CD4-positive, CD25-positive, alpha-beta regulatory T cell (primary cell): Measurements from ENCODE around the gene GRN. TPM values are rescaled to one million over a fixed set of nuclear protein-coding genes. Genes with fewer than 3 reads are reported as not detected.
"Not testable (repeated sequence)": the region's sequence is repeated elsewhere in the genome, so short reads cannot be mapped to it uniquely, and the experiment has no call there.

Experiments
- ATAC-seq, 2 donors: fragments of 150-1000 bp; cut with Tn5 transposase; one replicate each; pipeline ENCODE4 v1.10.0; 2021; ENCODE audit warnings: low read depth in 2 of 2, moderate number of reproducible peaks in 2 of 2, moderate library complexity in 1 of 2
- DNase-seq, 3 donors: peaks; one replicate each; pipeline versions ENCODE4 v3.0.0 to v3.0.0-alpha.2; 2012 to 2022; ENCODE audit warnings: mixed read lengths in 1 of 3
- H3K27ac ChIP-seq: one replicate; pipeline ENCODE4 v1.7.0; 2013; ENCODE audit warnings: mild to moderate bottlenecking, low read length; ENCODE audit not compliant: insufficient read depth, poor library complexity, severe bottlenecking
- H3K27me3 ChIP-seq: one replicate; pipeline ENCODE4 v1.7.0; 2013; ENCODE audit warnings: low read length; ENCODE audit not compliant: control insufficient read depth, insufficient read depth
- H3K36me3 ChIP-seq: one replicate; pipeline ENCODE4 v1.7.0; 2013; ENCODE audit warnings: mild to moderate bottlenecking, low read length, moderate library complexity; ENCODE audit not compliant: control insufficient read depth, insufficient read depth
- H3K4me1 ChIP-seq: 2 replicates; pipeline ENCODE4 v1.7.0; 2013; ENCODE audit warnings: mild to moderate bottlenecking, low read length; ENCODE audit not compliant: insufficient read depth, control insufficient read depth, poor library complexity, severe bottlenecking
- H3K4me3 ChIP-seq: one replicate; pipeline ENCODE4 v1.7.0; 2013; ENCODE audit warnings: low read depth, mild to moderate bottlenecking, low read length, moderate library complexity
- H3K9me3 ChIP-seq, 2 experiments: 1 replicate in 1 of 2; 2 replicates in 1 of 2; pipeline ENCODE4 v1.7.0; 2013; ENCODE audit warnings: low read length in 2 of 2, mild to moderate bottlenecking in 1 of 2, moderate library complexity in 1 of 2; ENCODE audit not compliant: control insufficient read depth in 2 of 2
- H3K27ac Mint-ChIP-seq, 3 donors: one replicate each; pipeline ENCODE4 v1.8.0; 2020 to 2022; ENCODE audit warnings: mild to moderate bottlenecking in 3 of 3, mixed read lengths in 3 of 3, moderate library complexity in 2 of 3
- H3K27me3 Mint-ChIP-seq: one replicate; pipeline ENCODE4 v1.8.0; 2022; ENCODE audit warnings: mild to moderate bottlenecking, mixed read lengths
- H3K36me3 Mint-ChIP-seq: one replicate; pipeline ENCODE4 v1.8.0; 2020; ENCODE audit warnings: mixed read lengths
- H3K4me1 Mint-ChIP-seq, 4 donors: one replicate each; pipeline ENCODE4 v1.8.0; 2020 to 2022; ENCODE audit warnings: mixed read lengths in 4 of 4, mild to moderate bottlenecking in 1 of 4
- H3K4me3 Mint-ChIP-seq, 4 donors: one replicate each; pipeline ENCODE4 v1.8.0; 2020 to 2022; ENCODE audit warnings: mild to moderate bottlenecking in 4 of 4, mixed read lengths in 4 of 4, moderate library complexity in 3 of 4
- H3K9me3 Mint-ChIP-seq, 7 donors: one replicate each; pipeline ENCODE4 v1.8.0; 2020 to 2022; ENCODE audit warnings: mixed read lengths in 7 of 7, mild to moderate bottlenecking in 3 of 7, moderate library complexity in 2 of 7
- polyA plus RNA-seq, 4 donors: library from polyadenylated mRNA; unstranded; fragments of 300-500 nt; fragmentation: Illumina TruSeq; gene quantifications; one replicate each; pipeline ENCODE4 v1.2.3, GENCODE V29; 2021
- total RNA-seq: library from RNA; stranded (reverse); gene quantifications from one replicate; pipeline ENCODE4 v1.2.3, GENCODE V29; 2022

Gene GRN
- total and polyA plus RNA-seq, 5 donors from 2014 or later, result 24.3 to 39.4 (median 32.0) TPM

DNA sequence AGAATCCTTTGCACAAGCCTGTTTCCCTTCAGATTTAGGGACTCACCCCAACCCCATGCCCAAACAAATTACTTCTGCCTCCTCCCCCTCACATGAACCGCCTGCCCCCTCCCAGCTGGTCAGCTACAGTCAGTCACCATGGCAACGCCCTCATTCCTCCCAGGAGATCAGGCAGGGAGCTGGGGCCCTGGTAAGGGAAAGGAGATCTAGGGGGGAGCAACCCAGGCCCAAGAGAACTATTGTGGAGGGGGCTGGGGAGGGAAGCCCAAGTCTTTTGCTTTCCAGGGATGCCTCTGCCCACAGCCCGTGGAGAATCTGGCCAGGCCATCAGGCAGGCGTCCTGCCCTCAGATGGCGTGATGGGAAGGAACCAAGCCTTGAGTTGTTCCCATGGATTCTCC is 15.7 kb downstream of the GRN start:
- peaks cover 15% of the 10 kb centered on the region for H3K4me1 ChIP-seq
- peaks cover 22% of the 10 kb centered on the region for H3K27me3 Mint-ChIP-seq
- H3K36me3 Mint-ChIP-seq, result no peaks in the 10 kb centered on the region

GRCh38 chr17:44361292-44362260 is 16.5 kb downstream of the GRN start:
- peak overlapping the region in 2 of 4 donors; percentile 70 to 84 for H3K4me3 Mint-ChIP-seq

More for the DNA sequence above, 15.7 kb downstream of the GRN start:
- Histone ChIP-seq H3K27ac (no peak overlapping the region), H3K4me3 (no peak overlapping the region), H3K36me3 (no peaks in the 10 kb centered on the region), H3K27me3 (no peaks in the 10 kb centered on the region), H3K9me3 (no peaks in the 10 kb centered on the region)
- Mint-ChIP-seq H3K9me3 (peaks cover 0 to 1% (median 0%) of the 10 kb centered on the region in 7 donors), H3K4me3 (peak overlapping the region in 1 of 4 donors; percentile 70), H3K4me1 (peaks cover 0 to 14% (median 0%) of the 10 kb centered on the region in 4 donors), H3K27ac (no peak overlapping the region)
- ATAC-seq (no peak), DNase-seq (no peak)

DNA sequence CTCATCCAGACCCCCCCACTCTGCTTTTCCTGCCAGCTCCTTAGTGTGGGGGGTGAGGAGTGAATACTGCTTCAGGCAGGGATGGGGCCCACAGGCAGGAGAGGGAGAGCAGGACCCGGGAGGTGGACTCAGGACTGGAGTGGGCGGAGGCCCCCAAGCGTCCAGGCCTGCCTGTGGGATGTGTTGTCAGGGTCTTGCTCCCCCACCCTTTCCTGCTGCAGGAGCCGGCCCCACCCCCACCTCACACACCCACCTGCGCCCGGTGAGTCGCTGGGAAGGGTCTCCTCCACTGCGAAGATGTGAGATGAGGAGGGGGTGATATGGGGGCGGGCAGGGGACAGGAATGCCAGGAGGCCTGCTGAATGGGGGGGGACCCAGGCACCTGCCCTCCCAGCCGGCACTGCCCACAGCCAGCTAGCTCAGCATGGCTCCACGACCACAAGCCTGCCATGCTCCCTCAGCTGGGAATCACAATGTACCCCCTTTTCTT is 17.4 kb downstream of the GRN start:
- no peak for DNase-seq
- Histone ChIP-seq H3K36me3 (no peaks in the 10 kb centered on the region), H3K27me3 (no peaks in the 10 kb centered on the region), H3K9me3 (no peaks in the 10 kb centered on the region), H3K4me1 (peaks cover 15% of the 10 kb centered on the region), H3K27ac (no peak overlapping the region), H3K4me3 (no peak overlapping the region)
- H3K4me1 Mint-ChIP-seq, result peaks cover 0 to 14% (median 0%) of the 10 kb centered on the region in 4 donors
- peak overlapping the region in 1 of 4 donors; percentile 21 for H3K4me3 Mint-ChIP-seq
- H3K27ac Mint-ChIP-seq, result no peak overlapping the region
- H3K27me3 Mint-ChIP-seq, result peaks cover 34% of the 10 kb centered on the region
- no peaks in the 10 kb centered on the region for H3K36me3 Mint-ChIP-seq
- peaks cover 0 to 2% (median 0%) of the 10 kb centered on the region in 7 donors for H3K9me3 Mint-ChIP-seq
- no peak for ATAC-seq

More at GRCh38 chr17:44361292-44362260, 16.5 kb downstream of the GRN start:
- no peaks in the 10 kb centered on the region for H3K9me3 ChIP-seq
- no peak overlapping the region for H3K27ac Mint-ChIP-seq
- no peaks in the 10 kb centered on the region for H3K36me3 Mint-ChIP-seq
- H3K4me3 ChIP-seq, result no peak overlapping the region
- H3K9me3 Mint-ChIP-seq, result peaks cover 0 to 1% (median 0%) of the 10 kb centered on the region in 7 donors
- peaks cover 27% of the 10 kb centered on the region for H3K27me3 Mint-ChIP-seq
- no peaks in the 10 kb centered on the region for H3K27me3 ChIP-seq
- ATAC-seq, result no peak
- no peak overlapping the region for H3K27ac ChIP-seq
- H3K4me1 Mint-ChIP-seq, result peaks cover 0 to 14% (median 0%) of the 10 kb centered on the region in 4 donors
- no peaks in the 10 kb centered on the region for H3K36me3 ChIP-seq
- DNase-seq, result no peak
- H3K4me1 ChIP-seq, result peaks cover 15% of the 10 kb centered on the region

- Mint-ChIP-seq H3K27me3 (peaks cover 34% of the 10 kb centered on the region), H3K4me1 (peaks cover 0 to 16% (median 0%) of the 10 kb centered on the region in 4 donors), H3K4me3 (peak overlapping the region in 3 of 4 donors; percentile 70 to 82 (median 81)), H3K27ac (no peak overlapping the region), H3K36me3 (no peaks in the 10 kb centered on the region), H3K9me3 (peaks cover 0 to 2% (median 0%) of the 10 kb centered on the region in 7 donors)
- H3K4me1 ChIP-seq, result peaks cover 15% of the 10 kb centered on the region
- H3K27me3 ChIP-seq, result no peaks in the 10 kb centered on the region
- no peak for DNase-seq
- H3K4me3 ChIP-seq, result no peak overlapping the region
- peak; percentile 26 to 28 for ATAC-seq
- no peaks in the 10 kb centered on the region for H3K36me3 ChIP-seq
- H3K9me3 ChIP-seq, result no peaks in the 10 kb centered on the region
- H3K27ac ChIP-seq, result no peak overlapping the region
Measured at GRCh38 chr17:44362949-44363612, 18.0 kb downstream of the GRN start.

DNA sequence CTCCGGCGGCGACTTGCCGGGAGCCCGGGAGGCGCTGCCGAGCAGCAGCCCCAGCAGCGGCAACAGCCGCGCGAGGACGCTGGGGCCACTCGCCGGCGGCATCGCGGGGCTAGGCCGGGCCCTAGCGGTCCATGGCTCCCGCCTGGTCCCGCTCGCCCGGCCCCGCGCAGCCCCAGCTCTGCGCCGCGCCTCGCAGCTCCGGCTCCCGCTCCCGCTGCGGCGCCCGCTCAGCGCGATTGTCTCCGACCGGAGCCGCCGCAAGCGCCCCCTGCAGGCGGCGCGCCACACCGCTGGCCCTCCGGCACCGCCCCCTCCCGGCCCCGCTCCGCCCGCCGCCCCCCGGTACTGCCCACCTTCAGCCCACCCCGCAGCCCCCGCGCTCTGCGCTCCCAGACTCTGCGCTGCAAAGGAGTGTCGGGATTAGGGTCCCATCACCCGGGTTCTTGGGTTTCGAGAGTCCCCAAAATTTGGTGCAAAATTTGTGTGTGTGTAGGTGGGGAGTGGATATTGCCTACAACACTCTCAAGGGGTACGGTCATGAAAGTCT is 18.6 kb downstream of the GRN start, which contains the start of gene FAM171A2:
TSS of gene FAM171A2 (minus strand) at position 241 of the 547 bp plus-strand sequence. CDS start at position 102, 139 bp downstream.
- no peaks in the 10 kb centered on the region for H3K36me3 Mint-ChIP-seq
- ATAC-seq (peak; percentile 76 to 85), DNase-seq (peak; percentile 53 to 62 (median 57))
- no peak within 1 kb of the TSS for H3K27ac Mint-ChIP-seq
- no peaks in the 10 kb centered on the region for H3K36me3 ChIP-seq
- H3K9me3 Mint-ChIP-seq, result peaks cover 0 to 2% (median 0%) of the 10 kb centered on the region in 7 donors
- H3K4me1 Mint-ChIP-seq, result peaks cover 0 to 14% (median 0%) of the 10 kb centered on the region in 4 donors
- peaks cover 15% of the 10 kb centered on the region for H3K4me1 ChIP-seq
- peak within 1 kb of the TSS; percentile 41 to 89 (median 84) for H3K4me3 Mint-ChIP-seq
- H3K27me3 ChIP-seq, result no peaks in the 10 kb centered on the region
- H3K9me3 ChIP-seq, result no peaks in the 10 kb centered on the region
- H3K4me3 ChIP-seq, result no peak within 1 kb of the TSS
- H3K27ac ChIP-seq, result no peak within 1 kb of the TSS
- peaks cover 34% of the 10 kb centered on the region for H3K27me3 Mint-ChIP-seq

GRCh38 chr17:44365051-44365450 is 19.9 kb downstream of the GRN start:
- not testable (repeated sequence) for H3K9me3 Mint-ChIP-seq, H3K4me3 ChIP-seq, H3K27ac ChIP-seq, H3K27me3 ChIP-seq, ATAC-seq, H3K9me3 ChIP-seq, H3K27ac Mint-ChIP-seq, H3K36me3 Mint-ChIP-seq, DNase-seq, H3K36me3 ChIP-seq
- H3K4me1 ChIP-seq, result peaks cover 15% of the 10 kb centered on the region
- peaks cover 0 to 13% (median 4%) of the 10 kb centered on the region in 4 donors for H3K4me1 Mint-ChIP-seq
- H3K4me3 Mint-ChIP-seq, result peak overlapping the region in 3 of 4 donors; percentile 41 to 82 (median 68)
- H3K27me3 Mint-ChIP-seq, result peaks cover 34% of the 10 kb centered on the region
